HG02840 (cell line): Measurements from ENCODE around the gene COX18.

ENCODE experiments used
- ATAC-seq: cut with Tn5 transposase; IDR thresholded peaks from one replicate; pipeline ENCODE4 v1.9.1; 2021; ENCODE audit warnings: mild to moderate bottlenecking, moderate library complexity, moderate number of reproducible peaks; ENCODE audit not compliant: unreplicated experiment, low FRiP score

The COX18 gene

GRCh38 chr4:73053974-73054480 is 15.5 kb downstream of the COX18 start:
- ATAC-seq, result no peak

GRCh38 chr4:73053076-73053475 is 16.4 kb downstream of the COX18 start:
- no peak for ATAC-seq

- ATAC-seq, result no peak
Measured at GRCh38 chr4:73051625-73052024, 17.9 kb downstream of the COX18 start.

- no peak for ATAC-seq
Measured at GRCh38 chr4:73045879-73046278, 23.6 kb downstream of the COX18 start.

- ATAC-seq, result no peak
Measured at GRCh38 chr4:73037057-73037456, 32.5 kb downstream of the COX18 start.

GRCh38 chr4:73036123-73036522 is 33.4 kb downstream of the COX18 start:
- ATAC-seq, result no peak

GRCh38 chr4:73034896-73035295 is 34.6 kb downstream of the COX18 start:
- no peak for ATAC-seq

- no peak for ATAC-seq
Measured at GRCh38 chr4:73028621-73029020, 40.9 kb downstream of the COX18 start.

GRCh38 chr4:73021634-73022033 is 47.9 kb downstream of the COX18 start:
- ATAC-seq, result no peak

GRCh38 chr4:73019462-73020047 is 50.0 kb downstream of the COX18 start:
- ATAC-seq, result no peak

GRCh38 chr4:73018595-73018994 is 50.9 kb downstream of the COX18 start:
- no peak for ATAC-seq

- no peak for ATAC-seq
Measured at GRCh38 chr4:73013310-73013709, 56.2 kb downstream of the COX18 start.

GRCh38 chr4:73012673-73013072 is 56.8 kb downstream of the COX18 start:
- ATAC-seq, result no peak

GRCh38 chr4:73011629-73011985 is 57.9 kb downstream of the COX18 start:
- no peak for ATAC-seq

- no peak for ATAC-seq
Measured at GRCh38 chr4:73010789-73011628, 58.5 kb downstream of the COX18 start.

- ATAC-seq, result no peak
Measured at GRCh38 chr4:73007526-73008100, 61.9 kb downstream of the COX18 start.

- ATAC-seq, result peak; percentile 79
Measured at GRCh38 chr4:73006286-73006990, 63.1 kb downstream of the COX18 start.

GRCh38 chr4:73005514-73005913 is 64.0 kb downstream of the COX18 start:
- no peak for ATAC-seq
